ENCODE measurements around the gene EXOC6B. TPM values are rescaled to one million over a fixed set of nuclear protein-coding genes. Genes with fewer than 3 reads are reported as not detected.

EXOC6B gene
- total and polyA plus RNA-seq, 5 experiments from 2014 or later, result 3.3 to 20.1 (median 3.4) TPM

DNA sequence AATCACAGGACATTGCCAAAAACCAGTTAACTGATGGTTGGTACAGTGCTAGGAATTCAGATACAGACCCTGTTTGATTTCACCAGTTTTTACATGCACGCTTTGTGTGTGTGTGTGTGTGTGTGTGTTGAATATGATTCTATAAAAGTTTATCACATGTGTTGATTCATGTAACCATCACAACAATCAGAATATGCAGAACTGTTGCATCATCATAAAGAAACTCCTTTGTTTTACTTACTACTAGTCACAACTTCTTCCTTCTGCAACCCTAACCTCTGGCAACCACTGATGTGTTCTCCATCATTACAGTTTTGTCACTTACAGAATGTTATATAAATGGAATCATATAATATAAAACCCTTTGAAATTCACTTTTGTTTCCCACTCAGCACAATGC, 533.4 kb downstream of the EXOC6B start:
- Mint-ChIP-seq H3K9me3 (peaks cover 0 to 8% (median 0%) of the 10 kb centered on the region in 9 donors), H3K36me3 (peaks cover 0 to 5% (median 2%) of the 10 kb centered on the region in 3 donors), H3K27ac (no peak overlapping the region), H3K4me3 (no peak overlapping the region), H3K27me3 (no peaks in the 10 kb centered on the region), H3K4me1 (no peaks in the 10 kb centered on the region)
- ATAC-seq (no peak), DNase-seq (no peak)
- POLR2A ChIA-PET, result no interaction called here

DNA sequence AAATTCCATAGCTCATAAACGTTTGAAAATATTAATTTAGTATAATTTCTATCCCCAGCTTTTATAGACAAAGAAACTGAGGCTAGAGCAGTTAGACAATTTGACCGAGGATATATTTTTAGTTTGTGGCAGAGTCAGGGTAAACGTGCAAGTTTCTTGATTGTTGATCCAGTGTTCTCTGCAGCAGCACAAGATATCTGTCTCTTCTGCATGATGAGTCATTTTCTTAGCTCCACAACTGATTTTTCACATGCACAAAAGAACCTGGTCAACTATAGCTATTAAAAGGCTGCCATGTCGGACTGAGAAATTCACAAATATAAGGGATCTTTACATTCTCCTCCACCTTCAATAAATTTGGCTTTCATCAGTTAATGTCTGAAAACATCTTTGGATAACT, 534.8 kb downstream of the EXOC6B start:
- Mint-ChIP-seq H3K4me1 (no peaks in the 10 kb centered on the region), H3K36me3 (peaks cover 0 to 13% (median 7%) of the 10 kb centered on the region in 3 donors), H3K27me3 (no peaks in the 10 kb centered on the region), H3K9me3 (peaks cover 0 to 12% (median 0%) of the 10 kb centered on the region in 9 donors), H3K27ac (no peak overlapping the region), H3K4me3 (no peak overlapping the region)
- POLR2A ChIA-PET, result no interaction called here
- ATAC-seq, result no peak
- DNase-seq, result no peak

GRCh38 chr2:72289736-72290135, 536.1 kb downstream of the EXOC6B start:
- Mint-ChIP-seq H3K4me3 (no peak overlapping the region), H3K4me1 (no peaks in the 10 kb centered on the region), H3K36me3 (peaks cover 0 to 14% (median 8%) of the 10 kb centered on the region in 3 donors), H3K27me3 (no peaks in the 10 kb centered on the region), H3K9me3 (peaks cover 0 to 13% (median 4%) of the 10 kb centered on the region in 9 donors), H3K27ac (no peak overlapping the region)
- DNase-seq (no peak), ATAC-seq (no peak)
- POLR2A ChIA-PET, result no interaction called here

GRCh38 chr2:72289283-72289682, 536.5 kb downstream of the EXOC6B start:
- Mint-ChIP-seq H3K27me3 (no peaks in the 10 kb centered on the region), H3K4me3 (no peak overlapping the region), H3K4me1 (no peaks in the 10 kb centered on the region), H3K36me3 (peaks cover 0 to 14% (median 12%) of the 10 kb centered on the region in 3 donors), H3K27ac (no peak overlapping the region), H3K9me3 (peaks cover 0 to 13% (median 4%) of the 10 kb centered on the region in 9 donors)
- ATAC-seq (no peak), DNase-seq (no peak)
- POLR2A ChIA-PET, result no interaction called here

DNA sequence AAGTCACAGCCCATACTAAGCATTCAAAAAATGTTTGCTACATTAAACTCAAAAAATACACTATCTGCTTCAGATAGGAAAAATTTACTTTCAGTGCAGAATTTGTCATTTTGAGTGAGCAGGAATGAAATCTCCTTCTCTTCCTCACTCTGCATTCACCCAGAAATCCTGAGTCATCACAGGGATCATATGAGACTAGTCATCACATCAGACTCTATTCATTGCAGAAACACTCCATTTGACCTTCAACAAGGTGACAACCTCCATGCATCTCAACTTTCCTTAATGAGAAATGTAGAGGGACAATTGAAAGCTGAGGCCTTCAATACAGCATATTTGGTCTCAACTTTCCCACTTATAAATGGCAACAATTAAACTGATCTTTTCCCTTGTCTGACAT, 547.8 kb downstream of the EXOC6B start:
- Mint-ChIP-seq H3K27me3 (no peaks in the 10 kb centered on the region), H3K9me3 (peaks cover 0 to 3% (median 0%) of the 10 kb centered on the region in 9 donors), H3K4me3 (no peak overlapping the region), H3K4me1 (peaks cover 0 to 7% (median 0%) of the 10 kb centered on the region in 4 donors), H3K27ac (no peak overlapping the region), H3K36me3 (peaks cover 0 to 4% (median 2%) of the 10 kb centered on the region in 3 donors)
- POLR2A ChIA-PET, result no interaction called here
- DNase-seq (no peak), ATAC-seq (no peak)

DNA sequence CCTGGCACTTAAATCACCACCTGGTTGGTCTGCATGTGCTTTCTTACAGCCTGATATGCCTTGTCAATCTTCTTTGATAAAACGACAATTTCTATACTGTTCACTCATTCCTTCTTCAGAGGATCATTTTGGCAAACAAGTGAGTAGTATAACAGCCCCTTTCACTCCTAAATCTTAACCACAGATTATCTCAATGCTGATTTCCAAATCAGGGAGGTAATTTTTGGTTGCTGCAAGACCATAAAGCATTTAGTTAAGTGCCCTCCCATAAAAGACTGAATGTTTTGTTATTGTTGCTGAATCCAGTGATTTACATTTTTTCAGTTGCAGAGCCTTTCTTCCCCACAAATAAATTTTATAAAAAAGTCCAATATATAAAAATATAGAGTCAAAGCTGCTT, 549.0 kb downstream of the EXOC6B start:
- DNase-seq (no peak), ATAC-seq (no peak)
- Mint-ChIP-seq H3K4me1 (peaks cover 0 to 7% (median 0%) of the 10 kb centered on the region in 4 donors), H3K36me3 (peaks cover 0 to 4% (median 2%) of the 10 kb centered on the region in 3 donors), H3K4me3 (no peak overlapping the region), H3K27me3 (no peaks in the 10 kb centered on the region), H3K27ac (no peak overlapping the region), H3K9me3 (peaks cover 0 to 3% (median 0%) of the 10 kb centered on the region in 9 donors)
- POLR2A ChIA-PET, result no interaction called here

GRCh38 chr2:72276356-72276755, 549.5 kb downstream of the EXOC6B start:
- Mint-ChIP-seq H3K36me3 (peaks cover 0 to 4% (median 2%) of the 10 kb centered on the region in 3 donors), H3K4me1 (peaks cover 0 to 7% (median 0%) of the 10 kb centered on the region in 4 donors), H3K27ac (no peak overlapping the region), H3K9me3 (peaks cover 0 to 2% (median 0%) of the 10 kb centered on the region in 9 donors), H3K27me3 (no peaks in the 10 kb centered on the region), H3K4me3 (no peak overlapping the region)
- POLR2A ChIA-PET, result no interaction called here
- ATAC-seq (no peak), DNase-seq (no peak)

DNA sequence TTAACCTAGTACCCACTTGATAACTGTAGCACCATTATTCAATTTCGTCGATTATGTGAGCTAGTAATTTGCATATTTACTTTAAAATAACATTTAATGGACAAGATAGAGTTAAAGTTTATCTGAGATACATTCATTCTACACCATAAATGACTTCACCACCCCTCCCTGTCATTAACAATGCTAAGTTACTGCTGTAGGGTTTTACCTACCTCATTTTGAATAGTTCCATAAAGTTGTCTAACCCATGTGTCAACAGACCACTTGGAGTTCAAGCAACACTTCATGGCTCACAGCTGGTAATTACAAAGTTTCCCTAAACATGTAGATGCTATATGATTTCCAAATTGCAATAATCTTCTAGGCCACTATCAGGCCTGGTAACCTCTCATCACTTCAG, 550.7 kb downstream of the EXOC6B start:
- Mint-ChIP-seq H3K36me3 (peaks cover 0 to 3% (median 2%) of the 10 kb centered on the region in 3 donors), H3K27ac (no peak overlapping the region), H3K4me3 (no peak overlapping the region), H3K9me3 (no peaks in the 10 kb centered on the region), H3K27me3 (no peaks in the 10 kb centered on the region), H3K4me1 (peaks cover 0 to 4% (median 0%) of the 10 kb centered on the region in 4 donors)
- POLR2A ChIA-PET, result no interaction called here
- no peak for DNase-seq
- no peak for ATAC-seq

DNA sequence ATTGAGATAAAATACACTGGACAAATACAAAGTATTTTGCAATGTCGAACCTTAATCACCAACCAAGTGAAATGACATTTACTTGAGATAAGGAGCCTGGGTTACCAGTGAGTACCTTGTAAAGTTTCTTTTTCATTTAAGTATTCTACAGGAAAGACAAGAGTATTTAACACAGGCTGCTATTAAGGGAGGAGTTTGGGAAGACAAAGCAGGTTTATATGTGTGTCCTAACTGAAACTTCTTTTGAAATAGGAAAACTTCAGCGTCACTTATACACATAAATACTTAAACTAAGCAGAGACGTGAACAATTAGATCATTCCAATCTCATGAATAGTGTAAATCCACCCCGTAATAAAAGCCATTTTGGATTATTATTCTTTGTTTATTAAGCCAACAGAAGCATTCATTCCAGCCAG, 551.4 kb downstream of the EXOC6B start:
- H3K27ac Mint-ChIP-seq, result no peak overlapping the region
- H3K9me3 Mint-ChIP-seq, result no peaks in the 10 kb centered on the region
- no peaks in the 10 kb centered on the region for H3K27me3 Mint-ChIP-seq
- no peak for ATAC-seq
- peaks cover 0 to 4% (median 0%) of the 10 kb centered on the region in 4 donors for H3K4me1 Mint-ChIP-seq
- no peak for DNase-seq
- H3K36me3 Mint-ChIP-seq, result peaks cover 0 to 4% (median 2%) of the 10 kb centered on the region in 3 donors
- no peak overlapping the region for H3K4me3 Mint-ChIP-seq
- POLR2A ChIA-PET, result no interaction called here

- ATAC-seq (no peak), DNase-seq (no peak)
- Mint-ChIP-seq H3K27me3 (no peaks in the 10 kb centered on the region), H3K4me3 (no peak overlapping the region), H3K9me3 (peaks cover 0 to 5% (median 0%) of the 10 kb centered on the region in 9 donors), H3K36me3 (peaks cover 2 to 7% (median 4%) of the 10 kb centered on the region in 3 donors), H3K4me1 (peaks cover 0 to 4% (median 0%) of the 10 kb centered on the region in 4 donors), H3K27ac (no peak overlapping the region)
- POLR2A ChIA-PET, result no interaction called here
Observed at GRCh38 chr2:72273384-72273783, 552.4 kb downstream of the EXOC6B start.

DNA sequence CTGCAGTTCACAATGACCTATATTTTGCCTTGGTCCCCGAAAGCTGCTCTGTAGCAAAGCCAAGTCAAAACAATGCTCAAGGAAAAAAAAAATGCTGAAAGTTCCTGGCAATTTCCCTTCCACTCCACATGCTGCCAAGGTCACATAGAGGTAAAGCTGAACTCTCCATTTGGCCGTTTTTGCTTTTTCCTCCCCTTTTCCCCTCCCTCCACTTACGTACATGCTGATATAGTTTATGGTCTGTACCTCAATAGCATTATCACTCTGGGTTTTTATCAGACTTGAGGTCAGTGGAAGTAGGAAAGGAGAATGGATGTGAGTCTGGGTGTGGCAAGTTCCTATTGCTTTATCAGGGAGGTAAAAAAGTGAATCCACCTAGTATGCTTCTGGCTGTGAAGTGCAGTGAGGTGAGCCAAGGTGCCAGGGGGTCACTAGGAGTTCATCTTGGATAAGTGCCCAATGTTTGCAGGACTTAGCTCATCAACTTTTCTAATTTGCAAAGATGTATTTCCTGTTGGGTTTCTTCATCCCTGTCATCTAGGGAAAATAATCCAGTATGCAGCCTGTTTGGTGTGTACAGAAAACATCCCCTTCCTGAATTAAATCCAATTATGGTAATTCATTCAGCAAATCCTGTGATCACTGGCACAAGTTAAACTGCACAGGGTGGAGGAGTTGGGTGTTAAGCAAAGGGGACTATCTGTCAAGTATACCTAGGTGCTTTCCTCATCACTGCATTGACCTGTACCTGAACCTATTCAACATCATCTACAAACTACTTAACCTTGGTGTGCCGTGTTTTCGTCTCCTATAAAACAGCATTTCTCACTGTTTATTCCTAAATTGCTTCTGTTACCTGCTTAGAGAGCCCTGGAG, 553.8 kb downstream of the EXOC6B start:
- H3K27me3 Mint-ChIP-seq, result no peaks in the 10 kb centered on the region

DNA sequence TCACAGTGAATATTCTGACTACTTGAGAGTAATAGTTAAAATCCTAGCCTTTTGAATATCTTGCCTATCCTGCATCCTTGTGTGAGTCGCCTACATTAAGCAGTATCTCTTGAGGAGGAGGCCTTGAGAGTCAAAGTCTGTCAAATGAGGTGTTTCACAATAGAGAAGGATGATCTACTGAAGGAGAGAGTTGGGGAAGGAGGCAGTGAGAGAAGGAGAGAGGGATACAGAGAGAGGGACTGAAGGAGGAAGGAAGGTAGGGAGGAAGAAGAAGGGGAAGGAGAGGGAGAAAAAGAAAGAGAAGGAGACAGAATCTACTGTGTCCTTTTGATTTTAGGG, 554.6 kb downstream of the EXOC6B start:
- Mint-ChIP-seq H3K27me3 (no peaks in the 10 kb centered on the region), H3K4me3 (no peak overlapping the region), H3K4me1 (peaks cover 0 to 4% (median 0%) of the 10 kb centered on the region in 4 donors), H3K27ac (no peak overlapping the region), H3K9me3 (peaks cover 0 to 10% (median 3%) of the 10 kb centered on the region in 9 donors), H3K36me3 (peaks cover 0 to 12% (median 6%) of the 10 kb centered on the region in 3 donors)
- no peak for DNase-seq
- POLR2A ChIA-PET, result no interaction called here
- no peak for ATAC-seq

More for the DNA sequence above, 553.8 kb downstream of the EXOC6B start:
- no peak overlapping the region for H3K4me3 Mint-ChIP-seq
- peaks cover 0 to 4% (median 0%) of the 10 kb centered on the region in 4 donors for H3K4me1 Mint-ChIP-seq
- H3K36me3 Mint-ChIP-seq, result peaks cover 2 to 12% (median 6%) of the 10 kb centered on the region in 3 donors
- DNase-seq (no peak), ATAC-seq (no peak)
- H3K9me3 Mint-ChIP-seq, result peaks cover 0 to 10% (median 3%) of the 10 kb centered on the region in 9 donors
- POLR2A ChIA-PET, result no interaction called here
- H3K27ac Mint-ChIP-seq, result no peak overlapping the region

- POLR2A ChIA-PET, result no interaction called here
- Mint-ChIP-seq H3K4me3 (no peak overlapping the region), H3K36me3 (peaks cover 0 to 12% (median 6%) of the 10 kb centered on the region in 3 donors), H3K27ac (no peak overlapping the region), H3K4me1 (peaks cover 0 to 2% (median 0%) of the 10 kb centered on the region in 4 donors), H3K9me3 (peaks cover 0 to 10% (median 3%) of the 10 kb centered on the region in 9 donors), H3K27me3 (no peaks in the 10 kb centered on the region)
- no peak for ATAC-seq
- DNase-seq, result no peak
Observed at GRCh38 chr2:72270556-72271275, 555.1 kb downstream of the EXOC6B start.

Data from naive thymus-derived CD8-positive, alpha-beta T cell (primary cell).